ENCODE measurements around the gene CATSPER1. TPM values are rescaled to one million over a fixed set of nuclear protein-coding genes. Genes with fewer than 3 reads are reported as not detected.

Gene CATSPER1
- polyA plus RNA-seq (2011; rRNA removed) = 0.54 and 0.97 TPM in 2 replicates
- polyA plus RNA-seq (2012; cell fraction: cytosol; rRNA removed) = 0.43 and 0.49 TPM in 2 replicates
- 0.17 and 0.20 TPM in 2 replicates for polyA plus RNA-seq (2012; cell fraction: nucleus; rRNA removed)
- 0.46 to 0.75 TPM (median 0.70 TPM) in 3 replicates for polyA plus RNA-seq (2017; fragmentation: RNase III; extraction: RNeasy Plus Mini Kit Qiagen cat#74134 plus additional on column Dnase treatment)
- 0.12 TPM in 1 of 2 replicates, not detected in the other for polyA minus RNA-seq (2011; rRNA and poly(A)+ RNA removed)

GRCh38 chr11:66026017-66026529, at the start of gene CATSPER1:
Gene CATSPER1, minus strand, starts transcription at chr11:66026479. Its CDS starts 100 bp downstream, at chr11:66026379.
- 84% methylated on average over 18 of the region's 18 CpGs for WGBS (ENCODE audit: missing lambda C conversion rate)
- FAIRE-seq = no peak
- CTCF ChIA-PET = interaction anchor here (1.3 to 14.6 kb wide), 6 partner anchors 13 to 246 kb away, joined by 3 to 143 read pairs (median 6); partner anchors contain the start of gene AP5B1

GRCh38 chr11:66075273-66075672, 49.0 kb upstream of the CATSPER1 start:
- no peak overlapping the region for H3K4me2 ChIP-seq
- FAIRE-seq (no peak), ATAC-seq (no peak), DNase-seq (ENCODE audit: low read depth in 1 of 2, low spot score in 1 of 2) (no peak)
- H3K9me3 ChIP-seq = no peaks in the 10 kb centered on the region
- H3K4me3 ChIP-seq = no peak overlapping the region
- POLR2A ChIA-PET = no interaction called here
- 96% methylated on average over 4 of the region's 4 CpGs for WGBS (ENCODE audit: missing lambda C conversion rate)
- H3K4me1 ChIP-seq = peaks cover 46% of the 10 kb centered on the region
- H3K27ac ChIP-seq = no peak overlapping the region
- CTCF ChIA-PET = interaction anchor here (1.4 to 9.7 kb wide), 4 partner anchors 6 to 49 kb away, joined by 3 to 82 read pairs (median 3); partner anchors contain the start of genes PACS1 and SF3B2
- no peak for TF ChIP-seq CEBPB (IDR thresholded peaks at IDR 0.05)
- TF ChIP-seq, protein P1, sequence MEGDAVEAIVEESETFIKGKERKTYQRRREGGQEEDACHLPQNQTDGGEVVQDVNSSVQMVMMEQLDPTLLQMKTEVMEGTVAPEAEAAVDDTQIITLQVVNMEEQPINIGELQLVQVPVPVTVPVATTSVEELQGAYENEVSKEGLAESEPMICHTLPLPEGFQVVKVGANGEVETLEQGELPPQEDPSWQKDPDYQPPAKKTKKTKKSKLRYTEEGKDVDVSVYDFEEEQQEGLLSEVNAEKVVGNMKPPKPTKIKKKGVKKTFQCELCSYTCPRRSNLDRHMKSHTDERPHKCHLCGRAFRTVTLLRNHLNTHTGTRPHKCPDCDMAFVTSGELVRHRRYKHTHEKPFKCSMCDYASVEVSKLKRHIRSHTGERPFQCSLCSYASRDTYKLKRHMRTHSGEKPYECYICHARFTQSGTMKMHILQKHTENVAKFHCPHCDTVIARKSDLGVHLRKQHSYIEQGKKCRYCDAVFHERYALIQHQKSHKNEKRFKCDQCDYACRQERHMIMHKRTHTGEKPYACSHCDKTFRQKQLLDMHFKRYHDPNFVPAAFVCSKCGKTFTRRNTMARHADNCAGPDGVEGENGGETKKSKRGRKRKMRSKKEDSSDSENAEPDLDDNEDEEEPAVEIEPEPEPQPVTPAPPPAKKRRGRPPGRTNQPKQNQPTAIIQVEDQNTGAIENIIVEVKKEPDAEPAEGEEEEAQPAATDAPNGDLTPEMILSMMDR (IDR thresholded peaks at IDR 0.05) = no peak
- TF ChIP-seq HDAC2 (IDR thresholded peaks at IDR 0.05) = no peak
- TF ChIP-seq RARB (CRISPR knock-in tag; IDR thresholded peaks at IDR 0.05) = no peak
- no peak for TF ChIP-seq BCL3 (IDR thresholded peaks at IDR 0.05)
- TF ChIP-seq, protein P2, sequence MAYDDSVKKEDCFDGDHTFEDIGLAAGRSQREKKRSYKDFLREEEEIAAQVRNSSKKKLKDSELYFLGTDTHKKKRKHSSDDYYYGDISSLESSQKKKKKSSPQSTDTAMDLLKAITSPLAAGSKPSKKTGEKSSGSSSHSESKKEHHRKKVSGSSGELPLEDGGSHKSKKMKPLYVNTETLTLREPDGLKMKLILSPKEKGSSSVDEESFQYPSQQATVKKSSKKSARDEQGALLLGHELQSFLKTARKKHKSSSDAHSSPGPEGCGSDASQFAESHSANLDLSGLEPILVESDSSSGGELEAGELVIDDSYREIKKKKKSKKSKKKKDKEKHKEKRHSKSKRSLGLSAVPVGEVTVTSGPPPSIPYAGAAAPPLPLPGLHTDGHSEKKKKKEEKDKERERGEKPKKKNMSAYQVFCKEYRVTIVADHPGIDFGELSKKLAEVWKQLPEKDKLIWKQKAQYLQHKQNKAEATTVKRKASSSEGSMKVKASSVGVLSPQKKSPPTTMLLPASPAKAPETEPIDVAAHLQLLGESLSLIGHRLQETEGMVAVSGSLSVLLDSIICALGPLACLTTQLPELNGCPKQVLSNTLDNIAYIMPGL (CRISPR knock-in tag; IDR thresholded peaks at IDR 0.05; ENCODE audit: borderline replicate concordance) = no peak
- TF ChIP-seq USF2 (IDR thresholded peaks at IDR 0.05) = no peak
- TF ChIP-seq NFE2L2 (conservative IDR thresholded peaks at IDR 0.05; ENCODE audit: low read length) = no peak
- TF ChIP-seq CHD4 (IDR thresholded peaks at IDR 0.05; ENCODE audit: borderline replicate concordance) = no peak
- TF ChIP-seq EHMT2 (IDR thresholded peaks at IDR 0.05; ENCODE audit: low read depth) = no peak

More at GRCh38 chr11:66026017-66026529, at the start of gene CATSPER1:
- H3K4me2 ChIP-seq = no peak within 1 kb of the TSS
- no peak within 1 kb of the TSS for H3K4me3 ChIP-seq
- TF ChIP-seq FOXS1 (CRISPR knock-in tag; IDR thresholded peaks at IDR 0.05) = no peak
- TF ChIP-seq, protein P3, sequence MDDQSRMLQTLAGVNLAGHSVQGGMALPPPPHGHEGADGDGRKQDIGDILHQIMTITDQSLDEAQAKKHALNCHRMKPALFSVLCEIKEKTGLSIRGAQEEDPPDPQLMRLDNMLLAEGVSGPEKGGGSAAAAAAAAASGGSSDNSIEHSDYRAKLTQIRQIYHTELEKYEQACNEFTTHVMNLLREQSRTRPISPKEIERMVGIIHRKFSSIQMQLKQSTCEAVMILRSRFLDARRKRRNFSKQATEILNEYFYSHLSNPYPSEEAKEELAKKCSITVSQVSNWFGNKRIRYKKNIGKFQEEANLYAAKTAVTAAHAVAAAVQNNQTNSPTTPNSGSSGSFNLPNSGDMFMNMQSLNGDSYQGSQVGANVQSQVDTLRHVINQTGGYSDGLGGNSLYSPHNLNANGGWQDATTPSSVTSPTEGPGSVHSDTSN (IDR thresholded peaks at IDR 0.05) = no peak
- TF ChIP-seq HEYL (CRISPR knock-in tag; IDR thresholded peaks at IDR 0.05) = no peak
- TF ChIP-seq HES2 (IDR thresholded peaks at IDR 0.05) = no peak
- no peak for TF ChIP-seq POLR2AphosphoS2 (conservative IDR thresholded peaks at IDR 0.05; ENCODE audit: low read length)
- no peak for TF ChIP-seq MAZ (IDR thresholded peaks at IDR 0.05; ENCODE audit: borderline replicate concordance, low read depth, low read length)
- TF ChIP-seq, protein P4, sequence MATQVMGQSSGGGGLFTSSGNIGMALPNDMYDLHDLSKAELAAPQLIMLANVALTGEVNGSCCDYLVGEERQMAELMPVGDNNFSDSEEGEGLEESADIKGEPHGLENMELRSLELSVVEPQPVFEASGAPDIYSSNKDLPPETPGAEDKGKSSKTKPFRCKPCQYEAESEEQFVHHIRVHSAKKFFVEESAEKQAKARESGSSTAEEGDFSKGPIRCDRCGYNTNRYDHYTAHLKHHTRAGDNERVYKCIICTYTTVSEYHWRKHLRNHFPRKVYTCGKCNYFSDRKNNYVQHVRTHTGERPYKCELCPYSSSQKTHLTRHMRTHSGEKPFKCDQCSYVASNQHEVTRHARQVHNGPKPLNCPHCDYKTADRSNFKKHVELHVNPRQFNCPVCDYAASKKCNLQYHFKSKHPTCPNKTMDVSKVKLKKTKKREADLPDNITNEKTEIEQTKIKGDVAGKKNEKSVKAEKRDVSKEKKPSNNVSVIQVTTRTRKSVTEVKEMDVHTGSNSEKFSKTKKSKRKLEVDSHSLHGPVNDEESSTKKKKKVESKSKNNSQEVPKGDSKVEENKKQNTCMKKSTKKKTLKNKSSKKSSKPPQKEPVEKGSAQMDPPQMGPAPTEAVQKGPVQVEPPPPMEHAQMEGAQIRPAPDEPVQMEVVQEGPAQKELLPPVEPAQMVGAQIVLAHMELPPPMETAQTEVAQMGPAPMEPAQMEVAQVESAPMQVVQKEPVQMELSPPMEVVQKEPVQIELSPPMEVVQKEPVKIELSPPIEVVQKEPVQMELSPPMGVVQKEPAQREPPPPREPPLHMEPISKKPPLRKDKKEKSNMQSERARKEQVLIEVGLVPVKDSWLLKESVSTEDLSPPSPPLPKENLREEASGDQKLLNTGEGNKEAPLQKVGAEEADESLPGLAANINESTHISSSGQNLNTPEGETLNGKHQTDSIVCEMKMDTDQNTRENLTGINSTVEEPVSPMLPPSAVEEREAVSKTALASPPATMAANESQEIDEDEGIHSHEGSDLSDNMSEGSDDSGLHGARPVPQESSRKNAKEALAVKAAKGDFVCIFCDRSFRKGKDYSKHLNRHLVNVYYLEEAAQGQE (IDR thresholded peaks at IDR 0.05) = no peak
- TF ChIP-seq CHD4 (IDR thresholded peaks at IDR 0.05; ENCODE audit: borderline replicate concordance) = no peak
- H3K9me3 ChIP-seq = no peaks in the 10 kb centered on the region
- H3K27ac ChIP-seq = no peak within 1 kb of the TSS
- H3K4me1 ChIP-seq = peaks cover 6% of the 10 kb centered on the region
- DNase-seq (ENCODE audit: low read depth in 1 of 2, low spot score in 1 of 2) = no peak
- POLR2A ChIA-PET = no interaction called here
- no peak for ATAC-seq
